HG02884 (cell line): ENCODE results near the gene RHOC.

Experiments used
- ATAC-seq: cut with Tn5 transposase; IDR thresholded peaks from one replicate; pipeline ENCODE4 v1.9.1; 2021; ENCODE audit warnings: mild to moderate bottlenecking, moderate library complexity; ENCODE audit not compliant: unreplicated experiment

Gene RHOC

DNA sequence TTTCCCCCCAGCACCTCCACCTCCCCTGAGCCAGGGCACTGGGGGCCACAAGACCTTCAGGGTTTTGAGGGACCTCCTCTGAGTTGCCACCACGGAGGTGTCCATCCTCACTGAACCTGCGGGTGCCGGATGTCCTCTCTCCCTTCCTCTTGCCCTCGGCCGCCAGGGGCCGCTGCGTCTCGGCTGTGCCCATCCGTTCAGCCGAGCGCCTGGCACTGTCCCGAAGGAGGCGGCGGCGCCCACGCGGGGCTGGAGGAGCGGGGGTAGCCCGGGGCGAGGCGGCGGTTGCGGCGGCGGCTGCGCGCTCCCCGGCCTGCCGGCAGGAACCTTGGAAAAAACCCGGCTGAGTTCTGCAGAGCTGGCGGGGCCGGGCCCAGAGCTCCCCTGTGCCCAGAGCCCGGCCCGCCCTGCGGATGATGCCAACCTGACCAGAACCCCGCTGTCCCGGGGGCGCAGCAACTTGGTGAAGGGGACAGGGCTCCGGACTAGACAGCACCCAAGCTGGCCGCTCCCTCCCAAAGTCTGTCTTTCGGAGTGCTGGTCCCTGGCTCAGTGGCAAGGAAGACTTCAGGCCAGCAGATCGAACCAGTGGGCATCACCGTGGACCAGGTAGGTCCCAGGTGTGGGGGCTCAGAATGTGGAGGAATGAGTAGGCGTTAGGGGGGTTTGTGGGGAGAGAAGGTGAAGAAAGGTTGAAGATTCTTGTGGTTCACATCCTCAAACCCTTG is 11.9 kb upstream of the RHOC start:
- no peak for ATAC-seq

DNA sequence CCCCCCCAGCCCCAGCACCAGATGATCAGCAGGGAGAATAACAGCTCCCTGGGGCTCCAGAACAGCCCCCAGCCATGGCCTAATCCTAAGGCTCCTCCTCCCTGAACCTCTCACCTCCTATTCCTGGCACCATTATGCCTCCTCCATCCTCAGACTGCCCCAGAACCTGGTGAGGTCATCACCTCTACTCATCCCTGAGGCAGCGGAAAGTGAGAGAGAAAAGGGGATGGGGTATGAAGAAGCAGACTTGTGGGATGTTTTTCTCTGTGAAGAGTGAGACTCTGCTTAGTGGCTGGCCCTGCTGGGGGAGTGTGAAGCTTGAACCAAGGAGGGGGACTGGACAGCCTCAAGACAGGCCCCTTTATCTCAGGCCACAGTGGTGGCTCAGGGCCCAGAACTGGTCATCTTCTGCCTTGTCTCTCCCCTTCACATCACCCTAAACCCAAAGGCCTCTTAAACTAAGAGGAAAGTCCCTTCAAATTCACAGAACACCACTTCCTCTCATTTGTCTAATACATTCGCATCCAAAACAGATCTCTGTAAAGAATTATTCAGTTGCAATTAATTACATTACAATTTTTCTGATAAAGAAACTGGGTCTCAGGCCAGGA is 10.4 kb upstream of the RHOC start:
- ATAC-seq = no peak

DNA sequence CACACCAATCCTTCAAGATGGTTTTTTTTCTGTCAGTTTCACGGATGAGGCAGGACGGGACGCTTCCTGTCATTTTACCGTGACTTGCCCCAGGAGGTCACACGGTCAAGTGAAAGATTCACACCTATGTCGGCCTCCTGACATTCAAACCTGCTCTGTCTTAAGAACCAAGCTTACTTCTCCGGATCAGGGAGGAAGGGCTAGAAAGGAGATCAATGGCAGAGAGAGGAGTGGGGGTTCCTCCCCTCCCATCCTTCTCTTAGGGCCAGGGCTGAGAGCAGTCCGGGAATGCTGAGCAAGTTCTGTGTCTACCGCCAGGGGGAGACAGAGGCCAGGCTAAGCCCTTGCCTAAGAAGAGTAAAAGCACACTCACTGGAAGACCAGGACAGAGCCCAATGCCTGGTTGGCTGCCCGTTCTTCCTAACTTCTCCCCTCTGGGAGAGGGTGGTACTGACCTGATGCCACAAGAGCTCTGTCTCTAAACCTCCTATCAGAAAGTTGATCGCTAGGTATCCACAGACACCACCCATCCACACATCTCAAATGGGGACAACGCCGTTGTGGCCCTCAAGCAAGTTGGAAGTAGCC is 9.3 kb upstream of the RHOC start:
- peak; percentile 38 for ATAC-seq

DNA sequence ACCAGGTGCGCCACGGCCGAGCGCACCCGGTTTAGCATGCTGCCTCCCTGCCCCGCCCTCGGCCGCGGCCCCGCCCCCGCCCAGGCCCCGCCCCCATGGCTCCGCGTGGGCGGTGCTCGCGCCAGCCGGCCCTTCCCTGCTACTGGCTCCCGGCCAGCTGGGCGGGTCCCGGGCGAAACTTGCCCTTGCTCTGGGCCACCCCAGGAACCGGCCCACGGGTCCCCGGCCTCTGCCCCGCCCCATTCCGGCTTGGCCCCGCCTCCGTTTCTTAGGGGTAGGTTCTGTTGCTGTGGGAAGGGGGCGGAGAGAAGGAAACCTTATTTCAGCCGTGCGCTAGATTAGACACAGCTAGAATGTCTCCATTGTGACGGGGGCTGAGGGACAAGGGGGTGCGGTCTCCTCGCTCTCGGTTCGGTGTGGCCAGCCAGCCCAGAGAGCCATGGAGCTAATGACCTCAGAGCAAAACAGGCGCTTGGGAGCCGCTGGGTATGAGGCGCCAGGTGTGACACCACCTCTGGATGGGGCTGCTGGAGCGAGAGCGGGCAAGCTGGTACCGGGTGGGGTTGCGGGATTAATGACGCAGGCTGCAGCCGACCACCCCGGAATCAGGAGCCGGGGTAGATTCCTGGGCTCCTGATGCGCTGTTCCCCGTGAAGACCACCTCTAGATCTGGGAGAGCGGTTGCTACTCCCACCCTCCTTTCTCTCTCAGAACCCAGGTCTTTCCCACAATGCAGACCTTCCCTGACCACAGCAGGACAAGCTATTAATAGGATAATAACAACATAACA is 8.5 kb upstream of the RHOC start, which contains the start of gene PPM1J:
TSS of gene PPM1J (minus strand) at position 69 of the 790 bp plus-strand sequence. CDS start at position 38, 31 bp downstream.
- peak; percentile 74 for ATAC-seq

DNA sequence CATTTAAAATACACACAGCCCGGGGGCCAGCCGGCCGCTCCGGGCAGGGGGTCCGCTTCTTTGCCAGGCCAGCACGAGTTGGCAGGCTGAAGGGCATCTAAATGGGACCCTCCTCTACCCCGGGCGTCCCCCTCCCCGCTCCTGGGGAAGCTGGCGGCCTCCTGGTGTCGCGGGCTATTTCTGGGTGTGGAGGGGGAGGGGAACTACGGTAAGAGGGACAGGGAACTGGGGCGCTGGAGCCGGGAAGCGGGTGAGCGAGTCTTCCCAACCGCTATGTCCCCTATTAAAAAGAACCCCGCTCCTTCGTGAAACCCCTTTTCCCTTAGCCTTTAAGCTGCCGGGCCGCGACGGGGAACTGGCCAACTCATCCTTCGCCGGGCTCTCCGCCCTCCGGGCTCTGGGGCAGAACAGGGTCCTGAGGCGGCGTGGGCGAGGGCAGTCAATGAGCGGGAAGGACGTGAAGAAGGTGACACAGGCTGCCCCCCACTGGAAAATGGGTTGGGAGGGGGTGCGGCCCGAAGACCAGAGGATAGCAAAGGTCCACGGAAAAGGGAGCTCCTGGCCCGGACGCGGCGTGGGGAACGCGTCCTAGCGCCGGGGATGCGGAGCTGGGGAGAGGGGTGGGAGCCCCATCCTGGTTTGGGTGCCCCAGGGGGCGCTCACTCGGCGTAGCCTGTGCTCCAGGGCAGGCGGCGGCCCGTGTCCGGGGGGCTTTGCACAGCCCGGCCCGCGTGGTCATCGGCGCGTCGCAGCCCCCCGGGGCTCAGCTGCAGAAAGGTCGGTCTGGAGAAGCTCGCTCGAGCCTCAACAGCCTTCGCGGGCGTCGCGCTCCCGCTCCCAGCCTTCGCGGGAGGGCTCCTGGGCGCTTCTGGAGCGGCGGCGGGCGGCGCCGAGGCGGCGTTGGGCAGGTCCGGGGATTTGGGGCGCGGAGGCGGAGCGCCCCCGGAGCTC is 7.7 kb upstream of the RHOC start:
- ATAC-seq = peak; percentile 1

DNA sequence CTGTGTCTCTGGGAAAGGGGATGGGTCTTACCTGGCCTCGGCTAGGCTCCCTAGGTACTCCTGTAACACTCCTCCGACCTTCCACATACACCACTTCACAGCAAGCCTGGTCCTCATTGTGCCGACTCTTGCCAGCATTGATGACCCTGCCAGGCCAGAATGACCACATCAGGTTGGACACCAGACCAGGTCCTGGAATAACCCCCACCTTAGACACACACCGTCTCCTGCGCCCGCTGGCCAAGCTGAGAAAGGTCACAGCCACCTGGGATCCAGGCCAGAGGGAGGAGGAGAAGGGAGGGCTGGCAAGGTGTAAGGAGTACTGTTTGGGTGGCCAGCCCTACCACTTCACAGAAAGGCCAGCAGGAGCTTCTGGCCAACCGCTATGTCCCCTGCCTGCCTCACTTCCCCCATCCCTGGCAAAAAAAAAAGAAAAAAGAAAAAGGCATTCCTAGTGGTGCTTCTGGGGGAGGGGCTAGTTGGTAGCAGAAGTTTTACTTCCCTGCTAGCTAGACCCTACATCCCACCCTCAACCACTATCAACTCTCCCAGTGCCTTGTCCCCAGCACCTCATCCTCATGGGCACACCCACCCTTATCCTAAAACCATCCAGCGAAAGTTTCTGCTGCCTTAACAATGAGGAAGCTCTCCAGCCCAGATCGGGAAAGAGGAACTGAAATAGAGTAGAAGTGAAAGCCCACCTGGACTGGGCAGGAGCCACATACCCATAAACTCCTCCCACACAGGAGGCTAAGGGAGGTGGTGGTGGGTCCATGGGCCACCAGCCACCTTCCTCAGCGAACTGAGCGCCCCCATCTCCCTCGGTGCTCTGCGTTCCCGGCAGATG is 6.8 kb upstream of the RHOC start:
- ATAC-seq = no peak

DNA sequence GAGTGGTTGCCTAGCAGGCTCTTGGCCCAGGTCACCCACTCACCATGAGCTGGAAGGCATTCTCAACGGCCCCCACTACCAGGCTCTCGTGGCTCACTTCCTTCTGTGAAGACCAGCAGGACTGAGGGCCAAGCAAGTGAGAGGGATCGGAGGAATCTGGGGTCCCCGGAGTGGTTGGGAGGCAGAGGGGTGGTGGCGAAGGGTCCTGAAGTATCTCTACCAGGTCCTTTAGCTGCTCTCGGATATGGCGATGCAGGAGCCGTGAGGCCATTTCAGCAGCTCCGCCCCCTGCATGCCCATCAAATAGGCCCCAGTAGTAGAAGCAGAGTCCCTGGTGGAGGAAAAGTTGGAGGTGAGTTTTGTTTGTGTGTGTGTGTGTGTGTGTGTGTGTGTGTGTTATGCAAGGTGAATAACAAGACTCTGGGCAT is 5.8 kb upstream of the RHOC start:
- ATAC-seq = no peak

DNA sequence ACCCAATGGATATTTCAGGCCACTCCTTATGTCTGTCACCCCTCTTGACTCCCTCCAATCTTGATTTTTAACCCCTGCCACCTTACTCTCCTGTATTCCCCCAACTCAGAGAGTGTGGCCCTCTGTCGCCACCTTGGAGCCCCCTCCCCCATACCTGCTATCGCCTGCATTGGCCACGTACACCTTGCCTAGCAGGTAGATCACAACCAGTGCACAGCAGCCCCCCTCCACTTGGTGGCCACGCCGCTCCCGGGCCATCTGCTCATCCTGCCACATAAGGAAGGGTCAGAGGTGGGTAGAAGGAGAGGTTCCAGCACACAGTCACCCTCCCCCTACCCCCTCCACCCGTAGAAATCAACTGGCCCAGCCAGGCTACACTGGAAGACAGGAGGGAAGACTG is 5.3 kb upstream of the RHOC start:
- ATAC-seq = no peak

DNA sequence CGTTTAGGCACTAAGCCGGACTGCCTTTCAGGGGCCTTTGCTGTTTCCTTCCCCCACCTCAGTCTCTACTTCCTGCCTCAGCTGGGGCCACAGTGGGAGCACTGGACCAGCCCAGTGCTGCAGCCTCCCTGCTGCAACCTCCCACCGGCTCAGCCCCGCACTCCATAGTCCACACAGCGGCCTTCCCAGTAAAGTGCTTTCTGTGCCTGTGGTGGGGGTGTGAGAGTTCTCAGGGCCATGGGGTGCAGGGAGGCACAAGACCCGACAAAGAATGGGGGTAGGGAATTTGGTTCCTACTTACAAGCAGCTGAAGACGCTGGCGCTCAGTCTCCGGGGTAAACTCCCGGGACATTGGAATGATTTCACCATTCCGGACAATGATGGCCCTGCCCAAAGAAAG is 4.7 kb upstream of the RHOC start:
- no peak for ATAC-seq

DNA sequence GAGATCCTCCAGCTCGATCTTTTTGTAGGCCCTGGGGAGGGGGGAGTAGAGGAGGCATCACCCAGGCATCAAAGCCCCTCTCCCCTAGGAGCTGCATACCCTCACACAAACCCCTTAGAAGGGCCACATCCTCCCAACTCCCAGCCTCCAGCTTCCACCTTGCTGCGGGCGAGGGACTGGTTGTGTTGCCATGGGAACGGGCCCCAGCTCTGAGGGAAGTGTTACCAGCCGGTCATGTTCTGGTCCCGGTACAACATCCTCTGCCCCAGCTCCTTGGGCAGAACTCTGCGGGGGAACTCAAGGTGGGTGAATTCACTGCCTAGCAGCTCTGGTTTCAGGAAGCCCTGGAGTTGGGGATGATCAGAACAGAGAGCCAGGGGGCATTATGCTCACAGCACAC is 4.1 kb upstream of the RHOC start:
- ATAC-seq = no peak

DNA sequence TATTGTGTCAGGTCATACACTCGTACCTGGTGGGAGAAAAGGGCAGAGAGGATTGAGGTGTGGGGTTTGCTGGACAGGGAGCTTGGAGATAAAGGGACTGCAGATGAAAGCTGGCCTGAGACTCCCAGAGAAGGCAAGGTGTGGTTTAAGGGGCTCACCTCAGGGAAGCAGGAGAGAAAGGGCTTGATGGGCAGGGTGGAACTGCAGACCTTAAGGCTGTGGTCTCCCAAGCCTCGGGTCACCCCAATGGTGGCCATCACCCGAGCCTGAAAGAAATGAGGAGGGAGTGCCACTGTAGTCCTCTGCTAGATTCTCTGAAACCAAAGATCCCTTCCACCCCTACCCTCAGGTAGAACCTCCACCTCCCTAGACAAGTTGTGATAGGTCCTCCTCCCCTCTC is 3.7 kb upstream of the RHOC start:
- ATAC-seq = no peak

DNA sequence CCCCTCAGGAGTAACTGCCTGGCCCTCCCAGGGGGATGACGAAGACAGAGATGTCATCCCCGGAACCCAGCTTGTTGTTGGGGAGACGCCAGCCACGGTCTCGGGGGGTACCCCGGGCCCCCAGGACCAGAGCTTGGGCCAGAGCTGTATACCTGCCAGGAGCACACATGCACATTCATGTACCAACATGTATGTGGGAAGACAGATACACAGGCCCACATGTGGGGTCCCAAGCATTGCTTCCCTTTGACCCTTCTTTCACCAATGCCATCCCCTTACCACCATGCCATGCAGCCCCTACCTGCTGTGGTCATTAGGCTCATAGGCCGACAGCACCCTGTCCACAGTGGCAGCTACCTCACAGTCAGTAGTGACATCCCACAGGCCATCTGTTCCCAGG is 3.2 kb upstream of the RHOC start:
- no peak for ATAC-seq

DNA sequence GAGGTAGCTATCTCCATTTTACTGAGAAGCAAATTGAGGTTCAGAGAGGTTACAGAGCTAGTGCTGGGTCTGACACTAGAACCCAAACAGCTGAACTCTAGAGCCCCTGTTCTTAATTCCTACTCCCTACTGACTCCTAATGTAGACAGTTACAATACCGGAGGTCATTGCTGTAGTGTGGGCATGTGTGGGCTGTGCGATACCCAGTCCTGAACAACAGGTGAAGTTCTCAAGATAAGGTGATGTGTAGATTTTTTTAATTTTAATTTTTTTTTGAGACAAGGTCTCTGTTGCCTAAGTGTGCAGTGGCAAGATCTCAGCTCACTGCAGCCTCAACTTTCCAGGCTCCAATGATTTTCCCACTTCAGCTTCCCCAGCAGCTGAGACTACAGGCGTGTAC is 1.6 kb upstream of the RHOC start:
- no peak for ATAC-seq

DNA sequence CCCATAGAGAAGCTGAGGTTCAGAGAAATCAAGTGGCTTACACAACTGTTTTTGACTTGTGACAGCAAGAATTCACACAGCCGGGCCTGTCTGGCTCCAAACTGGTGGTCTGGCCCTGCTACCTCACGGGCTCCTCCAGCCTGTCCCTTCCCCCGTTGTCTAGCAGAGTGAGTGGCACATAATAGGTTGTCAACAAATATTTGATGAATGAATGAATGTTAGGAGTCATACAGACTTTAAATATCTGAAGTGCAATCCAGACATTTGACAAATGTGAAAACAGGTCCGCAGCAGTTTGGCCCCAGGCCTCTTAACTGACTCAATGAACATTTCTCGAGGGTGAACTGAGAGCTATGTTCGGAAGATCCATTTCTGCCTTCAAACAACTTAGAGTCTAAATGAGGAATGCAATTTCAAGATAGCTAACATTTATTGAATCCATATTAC is 1.1 kb upstream of the RHOC start:
- ATAC-seq = no peak

DNA sequence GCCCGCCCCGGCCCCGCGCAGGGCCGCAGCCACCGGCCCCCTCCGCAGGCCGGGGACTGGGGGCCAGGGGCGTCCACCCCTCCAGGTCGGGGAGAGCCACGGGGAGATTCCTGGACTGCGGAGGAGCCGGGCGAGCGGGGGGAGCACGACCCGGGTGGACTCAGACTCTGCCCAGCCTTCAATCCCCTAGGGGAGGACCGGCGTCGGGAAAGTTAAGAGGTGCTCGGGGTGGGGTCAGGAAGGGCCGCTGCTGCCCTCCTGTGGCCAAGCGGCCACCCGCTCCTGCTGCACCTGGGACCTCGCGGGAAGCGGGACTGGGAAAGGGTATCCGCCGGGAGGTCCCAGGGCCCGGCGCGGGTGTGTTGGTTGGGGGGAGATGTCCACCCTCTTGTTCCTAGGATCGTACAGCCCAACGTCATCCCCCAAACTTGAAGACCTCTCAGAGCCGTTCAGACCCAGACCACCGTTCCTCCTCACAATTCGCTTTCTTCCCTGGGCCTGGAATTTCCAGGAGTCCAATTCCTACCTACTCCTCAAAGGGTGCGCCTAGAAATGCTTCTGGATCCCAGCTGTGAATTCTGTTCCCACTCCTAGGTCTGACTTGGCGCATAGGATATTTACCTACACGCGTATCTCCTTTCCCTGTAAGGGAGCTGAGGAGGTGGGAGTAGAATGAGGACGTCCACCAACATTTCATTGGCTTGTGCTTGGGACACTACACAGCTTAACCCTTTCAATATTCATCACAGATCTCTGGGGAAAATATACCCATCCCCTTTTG is 484 bp upstream of the RHOC start:
- ATAC-seq = peak; percentile 43

DNA sequence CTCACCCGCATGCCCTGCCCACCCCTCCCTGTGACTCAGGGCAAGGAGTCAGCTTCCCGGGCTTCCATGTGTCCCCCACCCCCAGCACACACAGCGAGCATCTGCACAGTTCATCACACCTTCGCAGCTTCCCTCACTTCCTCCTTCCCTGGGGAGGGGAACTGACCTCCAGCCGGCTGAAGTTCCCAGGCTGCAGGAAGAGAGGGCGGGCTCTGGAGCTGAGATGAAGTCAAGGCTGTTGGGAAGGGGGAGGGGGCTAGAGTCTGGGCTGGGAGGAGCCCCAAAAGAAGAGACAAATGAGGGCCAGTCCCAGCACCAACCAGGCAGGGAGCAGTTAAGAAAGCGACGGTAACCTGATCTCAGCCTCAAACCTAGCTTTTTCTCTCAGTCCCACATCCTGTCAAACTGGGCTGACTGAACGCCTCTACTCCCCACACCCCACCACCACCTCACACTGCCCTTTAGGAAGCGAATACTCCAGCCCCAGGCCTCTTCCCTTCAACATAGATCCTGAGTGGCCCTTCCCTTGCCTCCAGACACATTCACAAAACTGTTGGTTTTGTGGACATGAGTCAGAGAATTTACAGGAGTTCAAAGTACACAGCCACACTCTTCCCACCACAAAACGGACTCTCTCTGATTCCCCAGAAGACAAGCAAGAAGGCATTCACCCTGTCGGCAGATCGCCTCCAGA is 1.8 kb downstream of the RHOC start:
- ATAC-seq = peak; percentile 57

DNA sequence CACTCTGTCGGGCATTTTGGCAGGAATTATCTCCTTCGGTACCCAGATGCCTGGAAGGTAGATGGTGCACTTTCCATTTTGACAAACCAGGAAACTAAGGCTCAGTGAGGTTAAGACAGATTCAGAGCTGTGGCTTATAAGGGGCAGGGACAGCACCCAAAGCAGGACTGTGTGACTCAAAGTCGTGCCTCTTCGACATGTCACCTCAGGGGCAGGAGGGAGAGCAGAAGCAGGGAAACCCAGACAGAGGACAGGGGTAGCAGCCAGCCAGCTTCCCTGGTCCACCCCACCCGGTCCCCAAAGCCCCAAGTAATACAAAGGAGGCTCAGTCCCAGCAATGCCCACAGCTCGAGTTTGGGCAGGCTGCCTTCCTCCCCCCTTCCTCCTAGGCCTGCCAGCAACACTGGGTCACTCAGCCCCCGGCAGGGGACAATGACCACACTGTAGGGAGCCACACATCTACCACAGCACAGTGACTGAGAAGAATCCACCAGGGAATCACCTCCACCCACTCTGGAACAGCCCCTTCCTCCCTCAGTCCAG is 2.5 kb downstream of the RHOC start:
- ATAC-seq = no peak

DNA sequence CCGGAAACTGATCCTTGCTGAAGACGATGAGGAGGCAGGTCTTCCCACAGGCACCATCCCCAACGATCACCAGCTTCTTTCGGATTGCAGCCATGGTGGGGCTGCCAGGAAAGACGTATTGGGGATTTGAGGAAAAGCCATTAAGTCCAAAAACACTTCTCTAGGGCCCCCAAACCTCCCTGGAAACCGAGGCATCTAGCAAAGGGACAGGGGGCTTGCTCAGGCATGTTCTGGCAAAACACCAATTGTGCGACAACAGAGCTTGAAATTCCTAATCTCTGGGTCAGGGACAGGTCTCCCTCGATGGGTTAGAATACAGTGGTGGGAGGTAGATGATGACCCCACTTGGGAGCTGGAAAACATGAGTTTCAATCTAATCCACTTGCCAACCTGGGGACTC is 3.2 kb downstream of the RHOC start:
- ATAC-seq = no peak
